ENCODE measurements around the gene IQCF2. TPM values are rescaled to one million over a fixed set of nuclear protein-coding genes. Genes with fewer than 3 reads are reported as not detected.

The IQCF2 gene
- polyA plus RNA-seq (ENCODE audit: low read depth in 6 of 6), result not detected

DNA sequence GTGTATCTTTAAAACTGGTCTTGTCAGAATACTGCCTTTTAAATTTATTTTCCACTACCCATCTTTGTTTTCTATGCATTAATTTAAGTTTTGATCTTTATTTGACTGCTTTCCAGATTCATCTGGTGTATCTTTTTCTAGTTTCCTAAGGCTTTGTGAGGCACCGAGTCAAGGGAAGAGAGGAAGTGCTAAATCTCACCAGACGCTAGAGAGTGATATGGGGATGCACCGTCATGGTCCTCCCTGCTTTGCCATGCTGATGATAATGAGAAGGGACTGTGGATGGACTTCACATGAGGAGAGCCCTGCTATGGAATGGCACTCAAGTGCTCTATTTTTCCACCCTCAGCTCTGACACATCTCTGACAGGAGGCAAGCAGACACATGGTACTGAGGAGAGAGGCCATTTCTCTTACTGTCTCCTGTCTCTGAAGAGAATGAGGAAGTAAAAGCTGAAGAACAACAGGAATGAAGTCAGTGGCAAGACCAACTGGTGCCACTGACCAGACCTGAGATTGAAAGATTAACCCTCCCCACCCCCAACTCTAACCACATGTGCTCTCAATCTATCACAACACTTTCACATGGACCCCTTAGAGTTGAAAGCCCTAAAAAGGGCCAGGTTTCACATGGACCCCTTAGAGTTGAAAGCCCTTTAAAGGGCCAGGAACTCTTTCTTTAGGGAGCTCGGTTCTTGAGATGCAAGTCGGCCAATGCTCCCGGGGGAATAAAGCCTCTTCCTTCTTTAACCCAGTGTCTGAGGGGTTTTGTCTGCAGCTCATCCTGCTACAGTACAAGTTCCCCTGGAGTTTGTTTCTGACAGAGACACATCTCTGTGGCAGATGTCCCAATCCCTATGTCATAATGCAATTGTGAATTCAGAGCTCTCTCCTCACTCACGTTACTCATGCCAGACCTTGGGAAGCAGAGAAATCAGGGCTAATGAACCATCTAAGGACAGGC lies at the start of gene IQCF2:
Gene IQCF2, plus strand, starts transcription at position 913 of the 963 bp plus-strand sequence. CDS start 52 bp downstream, outside the sequence.
- H3K4me3 Mint-ChIP-seq, result peak within 1 kb of the TSS in 3 of 8 donors; percentile 0 to 31 (median 16)
- peaks cover 5 to 12% (median 10%) of the 10 kb centered on the region in 3 donors for H3K4me1 Mint-ChIP-seq
- peak within 1 kb of the TSS in 3 of 6 donors; percentile 6 to 75 (median 7) for H3K27ac Mint-ChIP-seq
- DNase-seq, result no peak
- H3K27me3 Mint-ChIP-seq, result peaks cover 0 to 9% (median 0%) of the 10 kb centered on the region in 3 donors
- peaks cover 0 to 11% (median 8%) of the 10 kb centered on the region in 7 donors for H3K9me3 Mint-ChIP-seq
- no peaks in the 10 kb centered on the region for H3K36me3 Mint-ChIP-seq
- ATAC-seq (ENCODE audit: low read depth in 2 of 2), result no peak

DNA sequence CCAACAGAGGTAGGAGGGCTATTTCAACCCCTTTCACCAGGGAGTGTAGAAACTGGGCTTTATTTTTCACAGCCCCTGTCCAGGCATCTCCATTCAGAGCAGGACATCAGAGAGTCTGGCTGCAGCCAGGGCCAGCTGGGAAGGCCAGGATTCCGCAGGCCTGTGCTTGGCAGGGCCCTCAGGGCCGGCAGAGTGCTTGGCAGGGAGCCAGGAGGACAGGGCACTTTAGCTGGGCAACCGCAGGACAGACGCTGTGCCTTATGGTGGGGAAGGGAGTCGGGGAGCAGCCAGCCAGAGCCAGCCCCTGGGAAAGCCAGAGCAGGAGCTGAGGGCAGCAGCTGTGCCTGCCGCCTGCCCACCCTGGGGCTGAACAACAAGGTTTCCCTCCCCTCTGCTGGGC lies 47.9 kb upstream of the IQCF2 start:
- H3K36me3 Mint-ChIP-seq, result peaks cover 0 to 3% of the 10 kb centered on the region in 2 donors
- no peaks in the 10 kb centered on the region for H3K4me1 Mint-ChIP-seq
- DNase-seq, result no peak
- H3K27me3 Mint-ChIP-seq, result peaks cover 25 to 52% (median 38%) of the 10 kb centered on the region in 3 donors
- ATAC-seq (ENCODE audit: low read depth in 2 of 2), result no peak
- peaks cover 0 to 8% (median 0%) of the 10 kb centered on the region in 7 donors for H3K9me3 Mint-ChIP-seq
- H3K27ac Mint-ChIP-seq, result no peak overlapping the region
- H3K4me3 Mint-ChIP-seq, result no peak overlapping the region

DNA sequence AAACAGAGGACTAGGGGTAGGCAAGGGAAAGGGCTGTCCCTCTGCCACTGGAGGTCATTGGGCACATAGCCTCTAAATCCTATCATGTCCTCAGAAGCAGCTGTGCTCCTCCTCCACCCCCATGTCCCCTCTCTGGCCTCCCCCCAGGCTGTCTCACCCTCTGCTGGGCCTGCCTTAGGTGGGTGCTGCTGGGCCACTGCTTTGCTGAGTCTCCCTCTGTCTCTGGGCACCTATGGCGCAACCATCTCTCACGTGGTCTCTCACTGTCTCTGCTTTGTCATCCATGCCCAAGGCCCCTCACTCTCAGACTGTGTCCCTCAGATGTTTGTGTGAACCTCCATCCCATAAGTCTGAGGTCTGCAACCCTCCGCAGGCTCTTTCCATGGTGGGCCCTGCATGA lies 47.4 kb upstream of the IQCF2 start:
- Mint-ChIP-seq H3K4me1 (no peaks in the 10 kb centered on the region), H3K36me3 (peaks cover 0 to 4% of the 10 kb centered on the region in 2 donors), H3K9me3 (peaks cover 0 to 8% (median 0%) of the 10 kb centered on the region in 7 donors), H3K27me3 (peaks cover 28 to 53% (median 43%) of the 10 kb centered on the region in 3 donors), H3K27ac (peak overlapping the region in 1 of 6 donors; percentile 77), H3K4me3 (peak overlapping the region in 1 of 8 donors; percentile 29)
- DNase-seq (no peak), ATAC-seq (ENCODE audit: low read depth in 2 of 2) (no peak)

DNA sequence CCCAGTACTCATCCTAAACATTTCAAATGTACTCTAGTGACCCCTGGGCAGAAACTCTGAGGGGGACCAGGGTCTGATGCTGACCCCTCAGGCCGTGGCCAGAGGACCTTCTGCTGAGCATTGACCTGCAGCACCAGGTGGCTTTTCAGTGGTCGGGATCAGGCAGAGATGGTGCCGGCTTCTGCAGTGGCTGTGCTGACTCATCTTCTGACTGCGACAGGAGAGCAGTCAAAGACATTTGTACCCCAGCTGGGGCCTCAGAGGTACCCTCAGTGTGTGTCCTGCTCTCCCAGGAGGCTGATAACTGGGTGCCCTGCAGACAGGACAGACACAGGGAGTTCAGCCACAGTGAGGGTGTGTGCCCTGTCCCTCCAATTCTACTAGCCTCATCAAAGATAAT lies 45.8 kb upstream of the IQCF2 start:
- DNase-seq (no peak), ATAC-seq (ENCODE audit: low read depth in 2 of 2) (no peak)
- H3K27me3 Mint-ChIP-seq, result peaks cover 28 to 65% (median 59%) of the 10 kb centered on the region in 3 donors
- H3K27ac Mint-ChIP-seq, result no peak overlapping the region
- peaks cover 0 to 9% (median 0%) of the 10 kb centered on the region in 7 donors for H3K9me3 Mint-ChIP-seq
- no peak overlapping the region for H3K4me3 Mint-ChIP-seq
- no peaks in the 10 kb centered on the region for H3K4me1 Mint-ChIP-seq
- peaks cover 0 to 4% of the 10 kb centered on the region in 2 donors for H3K36me3 Mint-ChIP-seq

DNA sequence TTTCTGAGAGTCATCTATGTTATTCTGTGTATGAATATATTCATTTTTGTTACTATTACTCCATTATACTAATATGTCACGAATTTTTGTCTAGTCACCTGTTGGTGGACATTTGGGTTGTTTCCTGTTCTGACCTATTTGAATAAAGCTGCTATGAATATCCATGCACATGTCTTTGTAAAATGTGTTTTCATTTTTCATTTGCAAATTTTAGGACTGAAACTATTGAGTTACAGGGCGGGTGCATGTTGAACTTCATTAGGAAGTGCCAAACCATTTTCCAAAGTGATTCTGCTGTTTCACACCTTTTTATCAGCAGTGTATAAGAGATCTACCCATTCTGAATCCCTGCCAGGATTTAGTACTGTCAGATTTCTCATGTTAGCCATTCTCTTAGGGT lies 44.7 kb upstream of the IQCF2 start:
- Mint-ChIP-seq H3K4me1 (no peaks in the 10 kb centered on the region), H3K27ac (no peak overlapping the region), H3K27me3 (peaks cover 31 to 72% (median 64%) of the 10 kb centered on the region in 3 donors), H3K4me3 (no peak overlapping the region), H3K9me3 (peaks cover 0 to 16% (median 2%) of the 10 kb centered on the region in 7 donors), H3K36me3 (peaks cover 0 to 4% of the 10 kb centered on the region in 2 donors)
- ATAC-seq (ENCODE audit: low read depth in 2 of 2) (no peak), DNase-seq (no peak)

DNA sequence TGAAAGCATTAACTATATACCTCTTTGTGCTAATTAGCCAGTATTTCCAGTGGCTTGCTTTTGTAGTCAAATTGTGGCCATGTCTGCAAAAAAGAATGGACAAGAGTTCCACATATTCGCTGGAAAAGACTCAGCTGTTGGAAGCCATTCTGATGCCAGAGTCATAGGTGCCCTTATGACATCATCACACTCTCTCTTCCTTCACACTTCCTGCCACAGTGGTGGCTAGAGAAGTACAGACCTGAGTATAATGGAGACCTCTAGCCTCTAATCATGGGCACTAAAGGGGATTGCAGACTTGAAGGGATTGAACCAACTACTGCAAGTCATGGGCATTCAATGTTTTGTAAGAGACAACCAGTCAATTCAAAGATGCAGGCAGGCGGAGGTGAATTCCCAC lies 44.0 kb upstream of the IQCF2 start:
- Mint-ChIP-seq H3K27ac (no peak overlapping the region), H3K9me3 (peaks cover 0 to 19% (median 5%) of the 10 kb centered on the region in 7 donors), H3K4me3 (no peak overlapping the region), H3K27me3 (peaks cover 36 to 70% (median 66%) of the 10 kb centered on the region in 3 donors), H3K4me1 (no peaks in the 10 kb centered on the region), H3K36me3 (peaks cover 0 to 4% of the 10 kb centered on the region in 2 donors)
- DNase-seq, result no peak
- no peak for ATAC-seq (ENCODE audit: low read depth in 2 of 2)

DNA sequence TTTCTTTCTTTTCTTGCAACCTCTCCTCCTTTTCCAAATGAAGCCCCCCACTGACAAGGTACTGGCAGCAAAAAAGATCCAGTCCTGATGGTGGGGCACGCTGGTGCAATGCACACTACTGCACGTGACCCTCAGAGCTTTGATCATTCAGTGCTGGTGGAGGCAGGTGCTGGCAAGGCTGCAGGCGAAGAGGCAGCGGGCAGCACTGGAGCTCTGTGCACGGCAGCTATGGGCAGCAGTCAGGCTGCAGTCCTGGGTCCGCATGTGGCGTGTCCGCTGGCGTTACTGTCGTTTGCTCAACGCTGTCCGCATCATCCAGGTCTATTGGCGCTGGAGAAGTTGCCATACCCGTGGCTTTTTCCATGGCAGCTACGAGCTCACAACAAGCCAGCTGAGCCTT lies 42.3 kb upstream of the IQCF2 start:
- Mint-ChIP-seq H3K9me3 (peaks cover 4 to 26% (median 7%) of the 10 kb centered on the region in 7 donors), H3K4me1 (no peaks in the 10 kb centered on the region), H3K4me3 (no peak overlapping the region), H3K27me3 (peaks cover 46 to 76% (median 68%) of the 10 kb centered on the region in 3 donors), H3K36me3 (peaks cover 4 to 7% of the 10 kb centered on the region in 2 donors), H3K27ac (no peak overlapping the region)
- ATAC-seq (ENCODE audit: low read depth in 2 of 2) (no peak), DNase-seq (no peak)

DNA sequence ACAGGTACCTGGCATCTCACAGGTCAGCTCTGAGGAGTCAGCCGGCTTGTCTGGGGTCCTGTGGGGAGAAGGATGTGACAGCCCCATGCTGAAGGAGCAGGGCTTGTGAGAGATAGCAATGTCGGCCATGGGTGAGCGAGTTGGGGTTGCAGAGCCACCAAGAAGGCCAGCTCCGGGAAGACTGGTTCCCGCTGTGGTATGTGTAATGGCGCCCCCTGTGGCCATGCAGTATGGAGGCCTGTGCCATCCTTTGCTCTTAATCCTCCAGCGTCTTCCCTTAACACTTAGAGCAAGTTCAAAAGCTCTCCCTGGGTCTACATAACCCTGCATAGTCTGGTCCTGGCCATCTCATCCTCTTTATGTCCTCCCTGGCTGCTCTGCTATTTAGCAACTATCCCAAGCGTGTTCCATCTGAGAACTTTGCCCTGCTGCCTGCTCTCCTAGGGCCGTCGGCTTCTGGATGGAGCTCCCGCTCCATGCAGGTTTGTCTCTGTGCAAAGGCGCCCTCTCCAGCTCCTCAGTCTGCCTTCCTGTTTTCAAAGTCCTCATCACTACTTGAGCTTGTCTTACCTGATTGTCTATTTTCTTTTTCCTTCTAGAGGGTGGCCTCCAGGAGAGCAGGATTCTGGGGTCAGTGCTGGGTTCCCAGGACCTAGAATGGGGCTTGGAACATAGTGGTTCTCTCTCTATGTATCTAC lies 41.6 kb upstream of the IQCF2 start:
- H3K4me1 Mint-ChIP-seq, result no peaks in the 10 kb centered on the region
- peak overlapping the region in 1 of 8 donors; percentile 77 for H3K4me3 Mint-ChIP-seq
- peak overlapping the region in 1 of 6 donors; percentile 69 for H3K27ac Mint-ChIP-seq
- no peak for DNase-seq
- H3K27me3 Mint-ChIP-seq, result peaks cover 43 to 69% (median 62%) of the 10 kb centered on the region in 3 donors
- ATAC-seq (ENCODE audit: low read depth in 2 of 2), result no peak
- peaks cover 4 to 26% (median 7%) of the 10 kb centered on the region in 7 donors for H3K9me3 Mint-ChIP-seq
- peaks cover 4 to 7% of the 10 kb centered on the region in 2 donors for H3K36me3 Mint-ChIP-seq

DNA sequence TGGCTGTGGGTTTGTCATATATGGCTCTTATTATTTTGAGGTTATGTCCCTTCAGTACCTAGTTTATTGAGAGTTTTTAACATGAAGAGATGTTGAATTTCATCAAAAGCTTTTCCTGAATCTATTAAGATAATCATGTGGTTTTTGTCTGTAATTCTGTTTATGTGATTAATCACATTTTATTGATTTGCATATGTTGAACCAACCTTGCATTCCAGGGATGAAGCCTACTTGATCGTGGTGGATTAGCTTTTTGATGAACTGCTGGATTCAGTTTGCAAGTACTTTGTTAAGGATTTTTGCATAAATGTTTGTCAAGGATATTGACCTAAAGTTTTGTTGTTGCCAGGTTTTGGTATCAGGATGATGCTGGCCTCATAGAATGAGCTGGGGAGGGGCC lies 33.1 kb upstream of the IQCF2 start:
- H3K9me3 Mint-ChIP-seq, result peaks cover 5 to 33% (median 16%) of the 10 kb centered on the region in 7 donors
- peaks cover 0 to 18% of the 10 kb centered on the region in 2 donors for H3K36me3 Mint-ChIP-seq
- peak overlapping the region in 1 of 8 donors; percentile 32 for H3K4me3 Mint-ChIP-seq
- ATAC-seq (ENCODE audit: low read depth in 2 of 2) (no peak), DNase-seq (no peak)
- peaks cover 7 to 45% (median 28%) of the 10 kb centered on the region in 3 donors for H3K27me3 Mint-ChIP-seq
- H3K4me1 Mint-ChIP-seq, result no peaks in the 10 kb centered on the region
- H3K27ac Mint-ChIP-seq, result no peak overlapping the region

DNA sequence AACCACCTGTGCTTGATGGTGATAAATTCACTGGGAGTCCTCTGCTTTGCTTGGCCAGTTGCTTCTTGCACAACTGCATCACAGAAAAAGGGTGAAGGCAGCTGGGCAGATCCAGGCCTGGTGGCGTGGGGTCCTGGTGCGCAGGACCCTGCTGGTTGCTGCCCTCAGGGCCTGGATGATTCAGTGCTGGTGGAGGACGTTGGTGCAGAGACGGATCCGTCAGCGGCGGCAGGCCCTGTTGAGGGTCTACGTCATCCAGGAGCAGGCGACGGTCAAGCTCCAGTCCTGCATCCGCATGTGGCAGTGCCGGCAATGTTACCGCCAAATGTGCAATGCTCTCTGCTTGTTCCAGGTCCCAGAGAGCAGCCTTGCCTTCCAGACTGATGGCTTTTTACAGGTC lies 31.1 kb upstream of the IQCF2 start:
- Mint-ChIP-seq H3K4me1 (no peaks in the 10 kb centered on the region), H3K27me3 (peaks cover 14 to 55% (median 46%) of the 10 kb centered on the region in 3 donors), H3K9me3 (peaks cover 5 to 44% (median 19%) of the 10 kb centered on the region in 7 donors), H3K4me3 (no peak overlapping the region), H3K27ac (no peak overlapping the region), H3K36me3 (peaks cover 0 to 31% of the 10 kb centered on the region in 2 donors)
- no peak for ATAC-seq (ENCODE audit: low read depth in 2 of 2)
- DNase-seq, result no peak

DNA sequence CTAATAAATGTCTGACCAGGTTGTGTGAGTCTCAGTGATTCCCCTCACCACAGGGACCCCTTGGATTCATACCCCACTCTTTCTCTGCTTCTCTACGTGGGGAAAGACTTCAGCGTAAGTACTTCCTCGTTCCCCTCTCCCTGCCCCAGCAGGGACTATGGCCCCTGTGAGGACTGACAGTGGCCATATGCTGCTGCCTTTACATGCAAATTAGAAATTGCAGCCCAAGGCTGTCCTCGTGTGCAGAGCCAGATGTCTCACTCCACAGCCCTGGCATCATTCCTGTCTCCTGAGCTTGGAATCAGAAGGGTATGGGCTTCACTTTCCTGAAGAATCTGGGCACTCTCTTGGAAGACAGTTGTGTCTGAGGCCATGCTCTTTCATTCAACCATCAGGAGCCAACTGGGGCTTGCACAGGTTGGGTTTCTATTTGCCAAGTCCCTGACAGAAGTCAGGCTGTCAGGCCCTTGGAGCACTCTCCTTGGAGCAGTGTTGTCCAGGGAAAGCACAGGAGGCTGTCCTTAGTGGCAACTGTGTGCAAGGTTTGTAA lies 30.5 kb upstream of the IQCF2 start:
- Mint-ChIP-seq H3K4me3 (peak overlapping the region in 1 of 8 donors; percentile 44), H3K9me3 (peaks cover 5 to 44% (median 19%) of the 10 kb centered on the region in 7 donors), H3K36me3 (peaks cover 0 to 31% of the 10 kb centered on the region in 2 donors), H3K27me3 (peaks cover 15 to 51% (median 48%) of the 10 kb centered on the region in 3 donors), H3K27ac (no peak overlapping the region), H3K4me1 (no peaks in the 10 kb centered on the region)
- DNase-seq (no peak), ATAC-seq (ENCODE audit: low read depth in 2 of 2) (no peak)

DNA sequence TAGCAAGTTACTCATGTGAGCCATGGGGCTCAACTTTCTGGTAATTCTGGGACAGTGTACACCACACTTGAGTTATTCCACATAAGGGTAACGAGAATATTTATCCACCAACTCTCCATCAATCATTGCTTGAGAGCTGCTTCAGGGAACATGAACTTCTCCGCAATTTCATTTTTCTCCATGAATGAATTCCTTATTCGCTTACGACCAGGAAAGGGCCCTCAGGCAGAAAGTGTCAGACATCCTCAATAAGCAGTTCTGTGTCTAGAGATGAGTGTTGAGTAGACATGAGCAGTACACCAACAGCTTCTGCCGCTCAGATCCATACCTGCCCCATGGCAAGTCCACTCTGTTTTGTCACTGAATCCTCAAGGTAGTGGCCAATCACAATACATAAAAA lies 24.8 kb upstream of the IQCF2 start:
- DNase-seq (no peak), ATAC-seq (ENCODE audit: low read depth in 2 of 2) (no peak)
- no peaks in the 10 kb centered on the region for H3K4me1 Mint-ChIP-seq
- peaks cover 43 to 48% (median 46%) of the 10 kb centered on the region in 3 donors for H3K27me3 Mint-ChIP-seq
- H3K4me3 Mint-ChIP-seq, result no peak overlapping the region
- H3K36me3 Mint-ChIP-seq, result peaks cover 0 to 14% of the 10 kb centered on the region in 2 donors
- peaks cover 0 to 14% (median 3%) of the 10 kb centered on the region in 7 donors for H3K9me3 Mint-ChIP-seq
- H3K27ac Mint-ChIP-seq, result no peak overlapping the region

DNA sequence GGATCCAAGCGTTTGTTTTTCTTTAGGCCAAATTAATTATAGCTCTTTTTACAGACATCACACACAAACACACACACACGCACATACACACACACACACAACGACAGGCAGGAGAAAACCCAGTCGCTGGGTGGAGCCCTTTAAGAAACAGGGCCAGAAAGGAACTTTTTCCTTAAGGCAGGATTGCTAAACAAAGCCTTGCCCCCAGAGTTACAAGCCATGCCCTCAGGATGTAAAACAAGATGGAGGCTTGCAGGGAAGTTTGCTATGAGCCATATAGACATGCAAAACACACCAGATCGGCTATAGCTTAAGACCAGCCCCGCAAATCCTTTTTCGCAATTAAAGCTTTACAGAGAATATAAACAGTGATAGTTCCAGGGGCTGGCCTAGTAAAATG lies 16.3 kb upstream of the IQCF2 start:
- H3K27ac Mint-ChIP-seq, result no peak overlapping the region
- H3K4me1 Mint-ChIP-seq, result no peaks in the 10 kb centered on the region
- no peak for ATAC-seq (ENCODE audit: low read depth in 2 of 2)
- H3K36me3 Mint-ChIP-seq, result peaks cover 9 to 25% of the 10 kb centered on the region in 2 donors
- DNase-seq, result no peak
- peaks cover 49 to 57% (median 51%) of the 10 kb centered on the region in 3 donors for H3K27me3 Mint-ChIP-seq
- no peak overlapping the region for H3K4me3 Mint-ChIP-seq
- H3K9me3 Mint-ChIP-seq, result peaks cover 14 to 36% (median 24%) of the 10 kb centered on the region in 7 donors

All from naive B cell (primary cell).